ENCODE results near the gene PYM1. TPM values are rescaled to one million over a fixed set of nuclear protein-coding genes. Genes with fewer than 3 reads are reported as not detected.

The PYM1 gene
- total RNA-seq, 1 experiment from 2014 or later: 33.1 TPM

Other genes starting within 250 kb of the PYM1 start
- 0.38 and 1.2 TPM in 2 replicates for gene ITGA7, start 220.0 kb downstream of the PYM1 start, total RNA-seq (2014; rRNA removed; shearing (Covaris generic))
- 66.7 and 69.8 TPM in 2 replicates for gene BLOC1S1, start 211.8 kb downstream of the PYM1 start, total RNA-seq (2014; rRNA removed; shearing (Covaris generic))
- gene RDH5, start 207.5 kb downstream of the PYM1 start, total RNA-seq (2014; rRNA removed; shearing (Covaris generic)): 2.4 and 3.0 TPM in 2 replicates
- 434 and 500 TPM in 2 replicates for gene CD63, start 198.9 kb downstream of the PYM1 start, total RNA-seq (2014; rRNA removed; shearing (Covaris generic))
- 1.0 and 2.0 TPM in 2 replicates for gene GDF11, start 184.8 kb downstream of the PYM1 start, total RNA-seq (2014; rRNA removed; shearing (Covaris generic))
- 122 and 140 TPM in 2 replicates for gene SARNP, start 110.2 kb downstream of the PYM1 start, total RNA-seq (2014; rRNA removed; shearing (Covaris generic))
- gene ORMDL2, start 109.9 kb downstream of the PYM1 start, total RNA-seq (2014; rRNA removed; shearing (Covaris generic)): 32.8 and 37.8 TPM in 2 replicates
- 25.8 and 32.2 TPM in 2 replicates for gene DNAJC14, start 98.3 kb downstream of the PYM1 start, total RNA-seq (2014; rRNA removed; shearing (Covaris generic))
- gene MMP19, start 85.0 kb downstream of the PYM1 start, total RNA-seq (2014; rRNA removed; shearing (Covaris generic)): not detected in 2 replicates
- 14.1 and 15.5 TPM in 2 replicates for gene DGKA, start 3.3 kb upstream of the PYM1 start, total RNA-seq (2014; rRNA removed; shearing (Covaris generic))
- 0.78 and 1.3 TPM in 2 replicates for gene PMEL, start 38.1 kb upstream of the PYM1 start, total RNA-seq (2014; rRNA removed; shearing (Covaris generic))
- 31.6 and 31.7 TPM in 2 replicates for gene CDK2, start 38.9 kb upstream of the PYM1 start, total RNA-seq (2014; rRNA removed; shearing (Covaris generic))
- 37.6 and 39.4 TPM in 2 replicates for gene RAB5B, start 46.2 kb upstream of the PYM1 start, total RNA-seq (2014; rRNA removed; shearing (Covaris generic))
- gene SUOX, start 69.4 kb upstream of the PYM1 start, total RNA-seq (2014; rRNA removed; shearing (Covaris generic)): 9.7 and 10.4 TPM in 2 replicates
- 1.5 and 1.6 TPM in 2 replicates for gene IKZF4, start 93.1 kb upstream of the PYM1 start, total RNA-seq (2014; rRNA removed; shearing (Covaris generic))
- gene RPS26, start 114.0 kb upstream of the PYM1 start, total RNA-seq (2014; rRNA removed; shearing (Covaris generic)): 314 and 346 TPM in 2 replicates
- 0.78 and 1.1 TPM in 2 replicates for gene ERBB3, start 152.3 kb upstream of the PYM1 start, total RNA-seq (2014; rRNA removed; shearing (Covaris generic))
- gene PA2G4, start 176.7 kb upstream of the PYM1 start, total RNA-seq (2014; rRNA removed; shearing (Covaris generic)): 357 and 358 TPM in 2 replicates
- gene RPL41, start 188.7 kb upstream of the PYM1 start, total RNA-seq (2014; rRNA removed; shearing (Covaris generic)): 5,100 and 5,114 TPM in 2 replicates
- 4.8 and 5.3 TPM in 2 replicates for gene ZC3H10, start 190.4 kb upstream of the PYM1 start, total RNA-seq (2014; rRNA removed; shearing (Covaris generic))
- 93.2 and 108 TPM in 2 replicates for gene ESYT1, start 200.4 kb upstream of the PYM1 start, total RNA-seq (2014; rRNA removed; shearing (Covaris generic))
- gene MYL6B, start 224.7 kb upstream of the PYM1 start, total RNA-seq (2014; rRNA removed; shearing (Covaris generic)): 41.4 and 50.0 TPM in 2 replicates
- gene MYL6, start 230.5 kb upstream of the PYM1 start, total RNA-seq (2014; rRNA removed; shearing (Covaris generic)): 563 and 566 TPM in 2 replicates

All from NCI-H460 (cell line).